Thyroid gland (tissue), 4 donors: ENCODE results near the gene EEFSEC. TPM values are rescaled to one million over a fixed set of nuclear protein-coding genes. Genes with fewer than 3 reads are reported as not detected.

ENCODE experiments used
- DNase-seq, 2 donors: peaks; one replicate each; pipeline ENCODE4 v3.0.0-alpha.2; 2019
- H3K27ac ChIP-seq, 3 donors: fragments of 200-600 bp; sonication (generic); 1 replicate in 2 of 3; 2 replicates in 1 of 3; pipeline ENCODE4 v1.5.1; 2016 to 2019; ENCODE audit warnings: mild to moderate bottlenecking in 1 of 3, moderate library complexity in 1 of 3
- H3K27me3 ChIP-seq: fragments of 200-600 bp; sonication (generic); one replicate; pipeline ENCODE4 v1.5.1; 2019
- H3K36me3 ChIP-seq, 2 donors: fragments of 200-600 bp; sonication (generic); one replicate each; pipeline ENCODE4 v1.5.1; 2016 to 2019
- H3K4me1 ChIP-seq, 2 donors: fragments of 200-600 bp; sonication (generic); one replicate each; pipeline ENCODE4 v1.5.1; 2017 to 2019
- H3K4me3 ChIP-seq, 3 donors: fragments of 200-600 bp; sonication (generic); replicated peaks in 1 of 3; 1 replicate in 2 of 3; 2 replicates in 1 of 3; pipeline ENCODE4 v1.5.1; 2016; ENCODE audit warnings: mild to moderate bottlenecking in 1 of 3
- H3K9me3 ChIP-seq: fragments of 200-600 bp; sonication (generic); one replicate; pipeline ENCODE4 v1.5.1; 2017
- POLR2A ChIP-seq, 2 donors: fragments of 450-650 bp; IDR thresholded peaks; one replicate each; pipeline ENCODE4 v1.6.1; 2017; ENCODE audit warnings: antibody characterized with exemption in 2 of 2, mild to moderate bottlenecking in 2 of 2, moderate library complexity in 1 of 2
- WGBS, 2 donors: methylation state at CpG; one replicate each; pipeline ENCODE4 v1.1.5; 2017; 5-methylcytosine and 5-hydroxymethylcytosine counted together
- intact Hi-C: fragments of 100-400 bp; cut with DNase I; formaldehyde crosslinking; loops from one replicate; pipeline ENCODE4 v1.15.1; 2023
- total RNA-seq, 4 donors: library from RNA; depleted of rRNA; stranded (reverse); fragments of >200 nt; gene quantifications; one replicate each; pipeline ENCODE4 v1.2.3, GENCODE V29; 2016
- TF ChIP-seq, protein P1 (sequence below), 6 experiments: fragments of 200-600 bp in 3 of 6; fragments of 450-650 bp in 3 of 6; sonication (generic) in 3 of 6; IDR thresholded peaks; one replicate each; pipeline ENCODE4 v1.5.1; 2016 to 2019; ENCODE audit warnings: antibody characterized with exemption in 6 of 6, mild to moderate bottlenecking in 2 of 6, inconsistent platforms in 1 of 6, moderate library complexity in 1 of 6

EEFSEC gene
- total RNA-seq, 4 donors from 2014 or later: 13.3 to 26.6 (median 21.7) TPM

DNA sequence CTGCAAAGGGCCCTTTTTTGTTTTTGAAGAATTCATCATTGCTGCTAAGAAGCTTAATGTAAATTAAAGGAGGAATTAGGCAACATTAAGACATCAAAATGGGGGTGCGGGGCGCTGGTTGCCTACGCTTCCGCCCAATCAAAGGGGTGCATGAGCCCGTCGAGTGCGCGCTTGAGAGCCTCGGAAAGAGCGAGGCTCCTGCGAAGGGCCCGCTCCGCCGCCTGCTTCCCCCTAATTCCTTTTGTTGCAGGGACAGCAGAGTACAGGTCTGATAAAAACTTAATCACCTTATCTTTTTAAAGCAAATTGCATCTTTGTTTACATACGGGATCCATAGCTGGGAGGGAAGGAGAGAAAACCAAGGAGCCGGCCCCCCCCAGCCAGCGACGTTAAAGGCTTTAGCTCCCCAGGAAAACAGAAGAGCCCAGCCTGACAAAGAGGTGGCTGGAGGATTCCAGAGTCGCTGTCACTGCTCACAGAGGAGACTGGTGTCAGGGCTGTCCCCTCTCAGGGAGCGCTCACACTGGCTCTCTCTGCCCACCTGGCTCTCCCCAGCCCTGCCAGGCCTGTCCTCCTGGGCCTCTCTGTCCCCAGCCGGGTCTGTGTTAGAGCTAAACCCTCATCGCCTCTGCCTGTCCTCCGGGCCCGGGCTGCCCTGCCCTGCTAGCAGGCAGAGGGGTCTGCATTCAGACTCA lies 246.1 kb downstream of the EEFSEC start:
- no peaks in the 10 kb centered on the region for H3K36me3 ChIP-seq
- intact Hi-C loops: no loop called here
- H3K27me3 ChIP-seq: no peaks in the 10 kb centered on the region
- no peak for DNase-seq
- TF ChIP-seq, protein P1, sequence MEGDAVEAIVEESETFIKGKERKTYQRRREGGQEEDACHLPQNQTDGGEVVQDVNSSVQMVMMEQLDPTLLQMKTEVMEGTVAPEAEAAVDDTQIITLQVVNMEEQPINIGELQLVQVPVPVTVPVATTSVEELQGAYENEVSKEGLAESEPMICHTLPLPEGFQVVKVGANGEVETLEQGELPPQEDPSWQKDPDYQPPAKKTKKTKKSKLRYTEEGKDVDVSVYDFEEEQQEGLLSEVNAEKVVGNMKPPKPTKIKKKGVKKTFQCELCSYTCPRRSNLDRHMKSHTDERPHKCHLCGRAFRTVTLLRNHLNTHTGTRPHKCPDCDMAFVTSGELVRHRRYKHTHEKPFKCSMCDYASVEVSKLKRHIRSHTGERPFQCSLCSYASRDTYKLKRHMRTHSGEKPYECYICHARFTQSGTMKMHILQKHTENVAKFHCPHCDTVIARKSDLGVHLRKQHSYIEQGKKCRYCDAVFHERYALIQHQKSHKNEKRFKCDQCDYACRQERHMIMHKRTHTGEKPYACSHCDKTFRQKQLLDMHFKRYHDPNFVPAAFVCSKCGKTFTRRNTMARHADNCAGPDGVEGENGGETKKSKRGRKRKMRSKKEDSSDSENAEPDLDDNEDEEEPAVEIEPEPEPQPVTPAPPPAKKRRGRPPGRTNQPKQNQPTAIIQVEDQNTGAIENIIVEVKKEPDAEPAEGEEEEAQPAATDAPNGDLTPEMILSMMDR (IDR thresholded peaks at IDR 0.05): no peak
- no peak for TF ChIP-seq POLR2A (IDR thresholded peaks at IDR 0.05)
- H3K4me3 ChIP-seq: no peak overlapping the region
- no peaks in the 10 kb centered on the region for H3K4me1 ChIP-seq
- no peak overlapping the region for H3K27ac ChIP-seq
- H3K9me3 ChIP-seq: no peaks in the 10 kb centered on the region
- 91 to 93% methylated on average over 21 to 23 of the region's 24 CpGs for WGBS, 2 donors

GRCh38 chr3:128400671-128401070 lies 247.4 kb downstream of the EEFSEC start:
- WGBS, 2 donors: 91 to 95% methylated on average over 7 to 10 of the region's 11 CpGs
- Histone ChIP-seq H3K4me1 (no peaks in the 10 kb centered on the region), H3K27ac (no peak overlapping the region), H3K36me3 (no peaks in the 10 kb centered on the region), H3K27me3 (no peaks in the 10 kb centered on the region), H3K9me3 (no peaks in the 10 kb centered on the region), H3K4me3 (no peak overlapping the region)
- intact Hi-C loops: no loop called here
- TF ChIP-seq, protein P1 (IDR thresholded peaks at IDR 0.05): no peak
- no peak for TF ChIP-seq POLR2A (IDR thresholded peaks at IDR 0.05)
- DNase-seq: no peak

- H3K4me3 ChIP-seq: no peak overlapping the region
- TF ChIP-seq POLR2A (IDR thresholded peaks at IDR 0.05): no peak
- TF ChIP-seq, protein P1 (IDR thresholded peaks at IDR 0.05): no peak
- DNase-seq: no peak
- 86 to 93% methylated on average over 11 of the region's 11 CpGs for WGBS, 2 donors
- intact Hi-C loops: no loop called here
- no peaks in the 10 kb centered on the region for H3K36me3 ChIP-seq
- no peak overlapping the region for H3K27ac ChIP-seq
- H3K9me3 ChIP-seq: no peaks in the 10 kb centered on the region
- no peaks in the 10 kb centered on the region for H3K27me3 ChIP-seq
- H3K4me1 ChIP-seq: no peaks in the 10 kb centered on the region
Measured at GRCh38 chr3:128402319-128402718, 249.0 kb downstream of the EEFSEC start.

- no peak for DNase-seq
- 89 to 99% methylated on average over 6 of the region's 6 CpGs for WGBS, 2 donors
Measured at GRCh38 chr3:128402998-128403397, 249.7 kb downstream of the EEFSEC start.

More at GRCh38 chr3:128402998-128403397, 249.7 kb downstream of the EEFSEC start:
- no peaks in the 10 kb centered on the region for H3K9me3 ChIP-seq
- no peaks in the 10 kb centered on the region for H3K27me3 ChIP-seq
- H3K27ac ChIP-seq: no peak overlapping the region
- H3K4me1 ChIP-seq: no peaks in the 10 kb centered on the region
- TF ChIP-seq, protein P1 (IDR thresholded peaks at IDR 0.05): no peak
- TF ChIP-seq POLR2A (IDR thresholded peaks at IDR 0.05): no peak
- no peaks in the 10 kb centered on the region for H3K36me3 ChIP-seq
- no peak overlapping the region for H3K4me3 ChIP-seq
- intact Hi-C loops: no loop called here
